ENCODE measurements around the gene CASP9.
"Not testable (repeated sequence)": the region's sequence is repeated elsewhere in the genome, so short reads cannot be mapped to it uniquely, and the experiment has no call there.

Gene CASP9

GRCh38 chr1:15493869-15494390 is 30.1 kb downstream of the CASP9 start:
- no peak for DNase-seq

DNA sequence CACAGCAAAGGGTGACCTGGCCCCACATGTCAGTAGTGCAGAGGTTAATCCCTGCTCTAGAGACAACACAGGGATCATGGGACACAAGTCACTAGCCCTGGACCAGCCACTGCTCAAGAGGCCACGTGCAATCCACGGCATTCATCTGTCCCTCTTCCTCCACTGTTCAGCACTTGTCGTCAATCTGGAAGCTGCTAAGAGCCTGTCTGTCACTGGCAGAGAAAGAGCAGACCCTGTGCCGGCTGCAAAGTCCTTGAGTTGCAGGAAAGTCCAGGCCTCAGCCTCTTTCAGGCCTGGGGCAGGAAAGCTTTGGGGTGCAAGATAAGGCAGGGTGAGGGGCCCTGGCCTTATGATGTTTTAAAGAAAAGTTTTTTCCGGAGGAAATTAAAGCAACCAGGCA is 31.4 kb downstream of the CASP9 start:
- no peak for DNase-seq

- DNase-seq, result not testable (repeated sequence)
Measured at GRCh38 chr1:15491010-15491409, 33.0 kb downstream of the CASP9 start.

- DNase-seq, result no peak
Measured at GRCh38 chr1:15489052-15489736, 34.8 kb downstream of the CASP9 start.

- DNase-seq, result no peak
Measured at GRCh38 chr1:15488371-15488770, 35.6 kb downstream of the CASP9 start.

DNA sequence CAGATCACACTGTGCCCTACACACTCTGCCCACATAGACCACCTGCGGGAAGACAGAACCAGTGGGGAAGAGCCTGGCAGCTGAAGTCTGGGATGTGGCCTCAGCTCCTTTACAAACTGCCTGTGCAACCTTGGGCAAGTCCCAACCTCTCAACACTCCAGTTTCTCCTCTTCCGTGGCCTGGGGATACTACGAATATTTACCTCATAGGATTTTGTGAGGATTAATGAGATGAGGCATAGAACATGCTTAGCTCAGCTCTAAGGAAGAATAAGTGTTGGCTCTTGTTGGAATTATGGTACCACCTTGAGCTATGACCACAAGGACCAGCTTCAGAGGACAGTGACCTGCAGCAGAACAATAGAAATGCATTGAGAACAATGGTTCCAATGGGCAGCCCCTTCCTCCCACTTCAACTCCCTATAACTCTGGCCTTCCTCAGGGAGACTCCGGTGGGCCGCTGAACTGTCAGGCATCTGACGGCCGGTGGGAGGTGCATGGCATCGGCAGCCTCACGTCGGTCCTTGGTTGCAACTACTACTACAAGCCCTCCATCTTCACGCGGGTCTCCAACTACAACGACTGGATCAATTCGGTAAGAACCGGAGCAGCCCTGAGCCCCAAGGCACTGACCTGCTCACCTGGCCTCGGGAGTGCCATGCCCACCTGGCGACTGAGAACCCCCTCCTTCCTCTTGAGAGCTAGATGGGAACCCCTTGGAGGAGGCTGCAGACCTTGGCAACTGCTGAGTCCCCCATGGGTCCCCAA is 37.0 kb downstream of the CASP9 start:
- DNase-seq, result not testable (repeated sequence)

DNA sequence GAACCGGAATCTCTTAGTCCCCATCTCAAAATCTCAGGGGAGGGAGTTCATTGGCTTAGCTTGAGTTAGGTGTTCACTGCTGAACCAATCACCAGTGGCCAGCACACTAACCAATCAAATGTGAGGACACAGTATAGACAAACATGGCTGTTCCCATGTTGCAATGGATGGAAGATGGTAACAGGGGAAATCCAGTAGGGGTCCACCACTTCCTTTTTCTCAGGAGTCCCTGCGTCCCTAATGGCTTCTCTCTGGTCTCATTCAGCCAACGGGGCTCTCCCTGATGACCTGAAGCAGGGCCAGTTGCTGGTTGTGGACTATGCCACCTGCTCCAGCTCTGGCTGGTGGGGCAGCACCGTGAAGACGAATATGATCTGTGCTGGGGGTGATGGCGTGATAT is 38.4 kb downstream of the CASP9 start:
- DNase-seq, result no peak

DNA sequence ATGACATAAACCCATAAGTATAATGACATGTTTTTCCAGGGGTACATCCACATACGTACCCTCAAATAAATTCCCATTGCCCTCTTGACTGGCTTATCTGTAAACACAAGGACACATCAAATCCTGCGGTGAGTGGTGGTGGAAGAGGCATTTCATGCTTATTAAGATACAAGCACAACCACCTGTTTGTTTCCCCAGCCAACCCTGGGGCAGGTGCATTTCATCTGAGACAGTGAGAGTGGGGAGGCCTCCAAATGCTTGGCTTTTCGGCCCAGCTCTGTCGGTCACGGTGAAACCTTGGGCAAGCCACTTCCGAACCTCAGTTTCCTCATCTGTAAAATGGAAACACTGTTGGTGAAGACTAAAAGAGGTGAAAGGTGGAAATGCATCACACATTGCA is 39.6 kb downstream of the CASP9 start:
- not testable (repeated sequence) for DNase-seq

DNA sequence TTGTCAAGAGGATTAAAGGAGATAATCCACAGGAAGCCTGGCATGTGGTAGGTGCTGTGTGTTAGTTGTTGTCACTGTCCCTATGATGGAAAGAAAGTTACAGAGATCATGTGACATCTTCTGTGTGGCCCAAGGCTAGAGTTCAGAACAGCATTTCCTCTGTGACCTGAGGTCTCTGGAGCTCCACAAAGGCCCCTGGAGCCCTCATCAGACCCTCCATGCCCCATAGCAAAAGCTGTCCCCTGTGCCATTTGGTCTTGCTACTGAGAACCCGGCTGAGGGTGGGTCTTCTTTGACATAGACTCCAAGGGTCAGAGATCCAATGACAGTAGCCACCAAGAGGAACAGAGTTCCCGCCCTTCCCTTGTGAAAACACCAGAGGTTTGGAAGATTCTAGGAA is 40.0 kb downstream of the CASP9 start:
- no peak for DNase-seq

DNA sequence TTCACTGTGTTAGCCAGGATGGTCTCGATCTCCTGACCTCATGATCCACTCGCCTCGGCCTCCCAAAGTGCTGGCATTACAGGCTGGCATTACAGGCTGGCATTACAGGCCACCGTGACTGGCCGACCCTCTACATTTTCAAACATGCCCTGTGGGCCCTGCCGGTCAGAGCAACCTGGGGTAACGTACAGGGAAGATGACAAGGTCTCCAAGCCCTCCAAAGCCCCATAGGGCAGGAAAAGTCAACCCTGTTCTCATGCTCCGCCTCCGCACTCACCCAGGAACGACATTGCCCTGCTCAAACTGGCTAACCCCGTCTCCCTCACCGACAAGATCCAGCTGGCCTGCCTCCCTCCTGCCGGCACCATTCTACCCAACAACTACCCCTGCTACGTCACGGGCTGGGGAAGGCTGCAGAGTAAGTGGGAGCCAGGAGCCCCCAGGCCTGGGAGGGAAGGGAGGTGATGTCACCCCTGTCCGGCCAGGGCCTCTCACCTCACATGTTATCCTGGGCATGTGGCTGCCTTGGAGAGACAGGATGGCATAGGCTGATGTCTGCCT is 41.0 kb downstream of the CASP9 start:
- DNase-seq, result not testable (repeated sequence)

- DNase-seq, result not testable (repeated sequence)
Measured at GRCh38 chr1:15482455-15482854, 41.6 kb downstream of the CASP9 start.

DNA sequence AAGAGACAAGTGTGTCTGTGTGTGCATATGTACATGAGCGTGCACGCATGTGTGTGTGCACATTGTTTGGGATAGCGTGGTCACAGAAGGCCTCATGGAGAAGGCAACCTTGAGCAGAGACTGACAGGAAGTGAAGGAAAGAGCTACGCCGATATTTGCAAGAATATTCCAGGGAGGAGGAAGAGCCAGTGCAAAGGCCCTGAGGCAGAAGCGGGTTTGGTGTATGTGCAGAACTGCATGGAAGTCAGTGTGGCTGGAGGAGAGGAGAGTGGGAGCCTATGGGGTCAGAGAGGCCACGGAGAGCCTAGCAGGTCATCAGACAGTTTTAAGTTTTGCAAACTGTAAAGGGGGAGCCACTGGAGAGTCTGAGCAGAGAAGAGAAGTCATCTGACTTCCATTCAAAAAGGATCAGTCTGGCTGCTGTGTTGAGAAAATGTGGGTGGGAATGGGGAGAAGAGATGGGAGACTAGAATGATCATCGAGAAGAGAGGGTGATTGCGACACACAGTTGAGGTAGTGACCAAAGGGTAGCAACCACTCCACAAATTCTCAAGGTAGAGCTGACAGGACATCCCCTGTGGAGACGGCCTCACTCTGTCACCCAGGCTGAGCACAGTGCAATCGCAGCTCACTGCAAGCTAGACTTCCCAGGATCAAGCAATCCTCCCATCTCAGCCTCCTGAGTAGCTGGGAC is 44.2 kb downstream of the CASP9 start:
- no peak for DNase-seq

DNA sequence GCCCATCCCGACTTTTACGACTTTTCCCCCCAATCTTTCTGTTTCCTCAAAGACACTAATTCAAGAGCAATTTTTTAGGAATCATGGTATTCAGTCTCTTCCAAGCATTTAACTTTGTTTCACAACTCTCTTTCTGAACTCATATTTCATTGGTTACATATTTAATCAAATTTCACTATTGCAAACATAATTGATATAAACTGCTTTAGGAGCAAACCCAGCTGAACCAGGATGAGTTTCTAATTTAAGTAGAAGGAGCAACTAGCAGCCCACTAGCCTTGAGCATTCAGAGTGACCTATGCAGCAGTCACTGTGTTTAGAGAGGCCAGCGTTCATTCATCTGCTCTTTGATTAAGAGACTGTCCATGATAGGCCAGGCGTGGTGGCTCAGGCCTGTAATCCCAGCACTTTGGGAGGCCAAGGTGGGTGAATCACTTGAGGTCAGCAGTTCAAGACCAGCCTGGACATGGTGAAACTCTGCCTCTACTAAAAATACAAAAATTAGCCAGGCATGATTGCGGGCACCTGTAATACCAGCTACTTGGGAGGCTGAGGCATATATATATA is 46.3 kb downstream of the CASP9 start:
- DNase-seq, result no peak

DNA sequence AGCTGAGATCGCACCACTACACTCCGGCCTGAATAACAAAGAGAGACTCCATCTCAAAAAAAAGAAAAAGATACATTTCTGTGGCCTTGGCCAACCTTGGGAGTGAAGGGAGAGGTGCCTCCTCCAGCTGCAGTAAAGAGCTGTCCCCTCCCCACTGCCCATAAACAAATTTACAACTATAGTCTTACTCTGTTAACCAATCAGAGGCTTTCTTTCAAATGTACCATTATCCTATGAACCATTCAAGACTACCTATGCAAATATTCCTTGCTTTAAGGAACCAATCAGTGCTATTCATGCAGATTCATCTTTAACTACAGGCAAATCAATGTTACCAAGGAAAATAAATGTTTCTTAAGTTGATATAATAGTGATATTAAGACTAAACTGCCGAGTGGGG is 47.1 kb downstream of the CASP9 start:
- DNase-seq, result no peak

DNA sequence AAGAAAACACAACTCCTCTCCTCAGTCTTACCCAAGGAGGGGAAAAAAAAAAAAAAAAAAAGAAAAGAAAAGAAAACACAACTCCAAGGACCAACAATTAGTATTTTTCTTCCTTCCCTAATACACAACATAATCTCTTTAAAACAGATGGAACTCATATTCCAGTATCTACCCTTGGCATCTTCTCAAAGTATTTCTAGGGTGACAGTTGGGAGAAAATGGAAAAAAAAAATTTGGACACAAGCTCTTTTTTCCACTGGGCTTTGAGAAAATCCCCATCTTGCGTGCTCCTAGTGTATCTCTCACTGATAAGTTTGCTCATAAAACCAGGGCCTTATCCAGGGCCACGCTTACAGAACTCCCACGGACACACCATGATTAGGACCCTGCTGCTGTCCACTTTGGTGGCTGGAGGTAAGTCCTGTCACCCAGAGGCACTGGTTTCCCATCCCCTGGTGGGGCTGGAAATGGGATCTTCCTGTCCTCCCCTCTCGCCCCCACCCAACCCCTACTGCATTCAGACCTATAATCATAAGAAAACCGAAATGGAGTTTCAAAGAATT is 48.2 kb downstream of the CASP9 start, which contains the start of gene CELA2B:
Gene CELA2B (plus strand): TSS at position 353 of the 563 bp plus-strand sequence. CDS start 22 bp downstream, at position 375.
- DNase-seq, result no peak

DNA sequence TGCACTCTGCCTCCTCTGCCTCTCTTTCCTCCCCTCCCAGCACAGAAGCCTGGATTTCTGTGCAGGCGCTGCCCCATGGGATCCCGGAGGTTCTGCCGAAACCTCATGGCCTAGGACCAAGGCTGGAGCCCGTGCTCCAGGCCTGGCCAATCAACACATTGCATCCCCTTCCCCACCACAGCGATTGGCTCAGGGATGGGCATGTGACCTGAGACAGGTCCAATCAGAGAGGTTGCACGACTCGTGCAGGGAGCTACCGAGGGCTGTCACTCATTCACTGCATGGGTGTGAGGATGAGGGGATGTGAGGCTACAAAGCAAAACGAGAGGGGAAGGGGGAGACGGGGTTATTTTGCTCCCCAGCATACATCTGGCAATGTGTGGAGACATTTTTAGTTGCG is 51.4 kb downstream of the CASP9 start:
- DNase-seq, result no peak

- DNase-seq, result not testable (repeated sequence)
Measured at GRCh38 chr1:15471723-15472122, 52.3 kb downstream of the CASP9 start.

GRCh38 chr1:15471067-15471466 is 52.9 kb downstream of the CASP9 start:
- not testable (repeated sequence) for DNase-seq

DNA sequence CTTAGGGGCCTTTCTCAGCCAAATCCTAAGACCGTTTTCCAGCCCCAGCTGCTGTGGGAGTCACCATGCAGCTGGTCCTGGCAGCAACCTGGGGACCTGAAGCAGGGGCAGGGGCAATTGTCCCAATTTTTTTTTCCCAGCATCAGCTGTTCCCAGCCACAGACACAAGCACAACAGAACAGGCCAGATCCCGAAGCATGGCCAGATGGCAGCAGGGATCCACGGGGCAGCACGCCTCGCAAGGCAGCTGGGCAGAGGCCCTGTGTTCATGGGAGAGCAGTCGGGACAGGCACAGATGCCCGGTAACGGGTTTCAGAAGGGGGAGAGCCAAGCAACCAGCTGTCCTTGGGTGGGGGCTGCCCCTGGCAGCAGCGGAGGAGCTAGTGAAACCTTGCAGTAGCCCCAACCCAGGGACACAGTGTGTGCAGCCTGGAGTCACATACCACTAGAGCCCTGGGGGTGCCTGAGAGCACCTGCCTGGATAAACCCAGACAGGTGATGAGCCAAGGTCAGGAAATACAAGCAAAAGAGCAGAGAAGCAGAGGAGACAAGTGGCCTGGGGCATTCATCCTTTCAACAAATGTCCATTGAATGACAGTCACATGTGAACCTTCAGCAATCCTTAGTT is 54.1 kb downstream of the CASP9 start:
- DNase-seq, result not testable (repeated sequence)

DNA sequence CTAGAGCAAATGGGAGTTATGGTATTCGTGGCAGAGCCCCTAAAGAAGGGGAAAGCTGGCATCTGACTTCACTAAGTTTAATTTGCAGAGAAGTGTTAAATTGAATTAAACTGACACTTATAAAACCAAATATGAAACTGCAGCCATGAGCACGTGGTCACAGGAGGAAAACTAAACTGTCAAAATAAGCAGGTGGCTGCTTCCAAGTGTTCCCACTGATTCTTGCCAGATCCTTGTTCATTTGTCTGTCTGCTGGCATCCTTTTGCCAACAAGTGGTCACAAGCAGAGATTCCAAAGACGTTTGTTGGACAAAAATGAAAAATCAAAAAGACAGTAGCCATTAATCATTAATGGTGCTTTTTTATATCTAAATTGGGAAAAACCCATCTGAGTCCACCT is 54.7 kb downstream of the CASP9 start:
- no peak for DNase-seq

- no peak for DNase-seq
Measured at GRCh38 chr1:15468145-15468544, 55.9 kb downstream of the CASP9 start.

Measured in T-helper 9 cell (primary cell).